ENCODE measurements around the gene B3GAT1. TPM values are rescaled to one million over a fixed set of nuclear protein-coding genes. Genes with fewer than 3 reads are reported as not detected.
"Not testable (repeated sequence)": the region's sequence is repeated elsewhere in the genome, so short reads cannot be mapped to it uniquely, and the experiment has no call there.

The B3GAT1 gene
- 34.6 TPM for total RNA-seq

- DNase-seq: peak; percentile 85
Observed at GRCh38 chr11:134412203-134413042, at the start of gene B3GAT1. Gene B3GAT1, minus strand, starts transcription at chr11:134412242. Its CDS starts 24,583 bp downstream, at chr11:134387659.

- no peak for DNase-seq
Observed at GRCh38 chr11:134461621-134462020, 49.6 kb upstream of the B3GAT1 start.

DNA sequence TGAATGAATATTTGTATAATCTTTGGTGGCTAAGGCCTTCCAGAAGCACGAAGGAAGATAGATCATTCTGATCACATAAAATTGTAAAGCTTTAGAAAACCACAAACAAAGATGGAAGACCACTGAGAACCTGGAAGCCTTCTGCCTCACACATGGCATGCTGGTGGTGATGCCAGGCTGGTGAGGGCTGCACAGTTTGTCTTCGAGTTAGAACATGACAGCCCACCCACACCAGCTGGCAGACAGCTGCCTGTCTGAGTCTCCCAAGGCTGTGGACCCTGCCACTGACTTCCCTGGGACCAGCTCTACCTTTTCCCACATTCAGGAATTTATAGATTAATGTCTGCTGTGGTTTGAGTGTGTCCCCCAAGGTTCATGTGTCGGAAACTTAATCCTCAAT is 48.8 kb upstream of the B3GAT1 start:
- DNase-seq: no peak

GRCh38 chr11:134460062-134460561 is 48.1 kb upstream of the B3GAT1 start:
- no peak for DNase-seq

- DNase-seq: no peak
Observed at GRCh38 chr11:134459246-134460061, 47.4 kb upstream of the B3GAT1 start.

DNA sequence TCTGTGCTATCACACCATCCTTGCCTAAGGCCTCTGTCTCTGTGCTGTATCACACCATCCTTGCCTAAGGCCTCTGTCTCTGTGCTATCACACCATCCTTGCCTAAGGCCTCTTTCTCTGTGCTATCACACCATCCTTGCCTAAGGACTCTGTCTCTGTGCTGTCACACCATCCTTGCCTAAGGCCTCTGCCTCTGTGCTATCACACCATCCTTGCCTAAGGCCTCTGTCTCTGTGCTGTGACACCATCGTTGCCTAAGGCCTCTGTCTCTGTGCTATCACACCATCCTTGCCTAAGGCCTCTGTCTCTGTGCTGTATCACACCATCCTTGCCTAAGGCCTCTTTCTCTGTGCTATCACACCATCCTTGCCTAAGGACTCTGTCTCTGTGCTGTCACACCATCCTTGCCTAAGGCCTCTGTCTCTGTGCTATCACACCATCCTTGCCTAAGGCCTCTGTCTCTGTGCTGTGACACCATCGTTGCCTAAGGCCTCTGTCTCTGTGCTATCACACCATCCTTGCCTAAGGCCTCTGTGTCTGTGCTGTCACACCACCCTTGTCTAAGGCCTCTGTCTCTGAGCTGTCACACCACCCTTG is 45.5 kb upstream of the B3GAT1 start:
- not testable (repeated sequence) for DNase-seq

DNA sequence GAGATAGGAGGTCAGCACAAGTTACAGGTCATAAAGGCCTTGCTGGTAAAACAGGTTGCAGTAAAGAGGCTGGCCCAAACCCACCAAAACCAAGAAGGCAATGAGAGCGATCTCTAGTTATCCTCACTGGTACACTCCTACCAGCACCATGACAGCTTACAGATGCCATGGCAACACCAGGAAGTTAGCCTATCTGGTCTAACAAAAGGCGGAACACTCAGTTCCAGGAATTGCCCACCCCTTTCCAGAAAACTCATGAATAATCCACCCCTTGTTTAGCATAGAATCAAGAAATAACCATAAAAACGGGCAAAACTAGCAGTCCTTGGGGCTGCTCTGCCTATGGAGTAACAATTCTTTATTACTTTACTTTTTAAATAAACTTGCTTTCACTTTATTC is 43.5 kb upstream of the B3GAT1 start:
- DNase-seq: no peak

GRCh38 chr11:134454146-134454690 is 42.2 kb upstream of the B3GAT1 start:
- DNase-seq: no peak

GRCh38 chr11:134453441-134453840 is 41.4 kb upstream of the B3GAT1 start:
- peak; percentile 46 for DNase-seq

DNA sequence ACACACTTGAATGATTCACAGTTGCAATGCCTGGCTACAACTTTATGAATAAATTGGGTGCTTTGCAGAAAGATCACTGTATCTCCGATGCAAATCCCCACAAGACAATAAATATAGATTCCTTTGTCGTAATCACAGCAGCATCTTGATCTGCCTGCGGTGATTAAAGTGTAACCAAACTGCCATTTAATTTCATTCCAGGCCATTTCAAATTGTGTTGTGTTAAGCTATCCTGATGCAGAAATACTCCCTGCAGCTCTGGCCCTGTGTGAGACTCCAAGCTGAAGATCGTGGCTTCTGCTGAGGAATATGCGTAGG is 40.8 kb upstream of the B3GAT1 start:
- no peak for DNase-seq

- peak; percentile 42 for DNase-seq
Observed at GRCh38 chr11:134452026-134452837, 40.2 kb upstream of the B3GAT1 start.

- no peak for DNase-seq
Observed at GRCh38 chr11:134450186-134450585, 38.1 kb upstream of the B3GAT1 start.

DNA sequence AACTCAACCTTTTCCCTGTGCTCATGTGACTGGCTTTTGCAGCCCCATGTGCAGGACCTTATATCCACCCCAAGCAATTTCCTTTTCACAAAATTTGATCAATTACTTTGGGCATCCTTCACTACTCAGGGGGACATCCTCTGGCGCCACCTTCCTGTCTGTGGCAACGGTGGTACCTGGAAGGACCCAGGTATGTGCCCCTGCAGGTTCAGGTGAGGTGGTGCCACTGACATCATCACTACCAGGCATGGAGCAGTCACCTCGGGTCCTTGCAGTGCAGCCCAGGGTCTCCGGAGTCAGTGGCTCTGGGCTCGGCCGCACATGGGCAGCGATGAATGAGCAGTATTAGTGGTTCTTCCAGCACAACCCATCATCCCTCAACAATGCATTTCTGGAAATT is 37.7 kb upstream of the B3GAT1 start:
- no peak for DNase-seq

DNA sequence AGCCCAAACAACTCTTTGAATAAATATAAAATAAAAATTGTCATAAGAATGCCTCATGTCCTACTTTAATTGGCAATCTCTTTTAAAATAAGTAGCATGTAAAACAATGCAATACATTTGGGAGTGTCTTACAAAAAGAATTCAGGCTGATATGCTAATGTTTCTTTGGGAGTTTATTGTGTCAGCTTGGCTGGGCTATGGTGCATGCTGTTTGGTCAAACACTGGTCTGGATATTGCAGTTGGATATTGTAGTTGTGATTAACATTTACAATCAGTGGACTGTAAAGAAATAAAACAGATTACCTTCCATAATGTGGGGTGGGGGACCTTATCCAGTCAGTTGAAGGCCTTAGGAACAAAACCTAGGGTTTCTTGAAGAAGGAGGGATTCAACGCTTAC is 37.0 kb upstream of the B3GAT1 start:
- DNase-seq: no peak

DNA sequence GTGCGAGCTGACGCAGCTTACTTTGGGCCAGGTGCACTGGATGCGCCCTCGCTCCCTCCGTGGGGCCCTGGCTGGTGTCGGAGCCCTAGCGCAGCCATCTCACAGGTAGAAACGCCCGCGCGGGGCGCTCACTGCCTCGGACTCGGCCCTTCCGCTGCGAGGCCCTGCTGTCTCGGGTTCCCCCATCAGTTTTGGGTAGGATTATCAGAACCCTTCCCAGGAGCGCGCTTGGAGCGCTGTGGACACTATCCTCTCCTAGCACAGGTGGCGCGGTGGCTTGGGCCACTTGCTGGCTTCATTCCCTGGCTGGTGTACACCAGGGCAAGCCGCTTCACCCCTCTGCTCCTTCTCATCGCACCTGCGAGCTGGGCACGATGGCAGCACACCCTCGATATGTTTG is 35.7 kb upstream of the B3GAT1 start:
- no peak for DNase-seq

GRCh38 chr11:134445601-134446325 is 33.7 kb upstream of the B3GAT1 start:
- no peak for DNase-seq

- DNase-seq: not testable (repeated sequence)
Observed at GRCh38 chr11:134444160-134445108, 32.4 kb upstream of the B3GAT1 start.

GRCh38 chr11:134443246-134443645 is 31.2 kb upstream of the B3GAT1 start:
- no peak for DNase-seq

DNA sequence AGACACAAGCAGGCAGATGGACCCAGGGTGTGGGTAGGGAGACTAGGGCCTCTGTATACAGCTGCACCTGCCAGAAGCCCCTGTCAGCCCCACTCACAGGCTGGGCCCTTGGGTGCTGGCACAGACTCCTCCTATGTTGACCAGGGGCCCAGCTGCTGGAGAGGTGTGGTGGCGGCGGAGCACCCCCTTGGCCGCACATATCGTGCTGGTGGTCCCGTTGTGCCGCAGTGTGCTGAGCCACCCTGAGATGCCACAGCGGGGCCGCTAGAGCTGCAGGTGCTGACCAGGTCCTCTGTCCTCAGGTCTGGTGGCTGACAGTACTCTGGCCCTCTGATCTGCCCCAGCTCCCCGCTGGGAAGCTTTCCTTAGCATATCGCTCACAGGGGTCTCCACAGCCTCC is 30.2 kb upstream of the B3GAT1 start:
- DNase-seq: no peak

- no peak for DNase-seq
Observed at GRCh38 chr11:134441706-134442105, 29.7 kb upstream of the B3GAT1 start.
